Central memory CD8-positive, alpha-beta T cell (primary cell): ENCODE data around the gene NRXN2.

ENCODE experiments used
- ATAC-seq: fragments of 150-1000 bp; cut with Tn5 transposase; replicated peaks from 2 replicates; pipeline ENCODE4 v1.10.0; 2022; ENCODE audit warnings: mild to moderate bottlenecking, moderate FRiP score, moderate number of reproducible peaks; ENCODE audit not compliant: poor library complexity, severe bottlenecking; ENCODE audit errors: extremely low read depth
- DNase-seq, 2 donors: peaks; one replicate each; pipeline ENCODE4 v3.0.0; 2021; ENCODE audit warnings: low spot score in 2 of 2
- H3K27ac Mint-ChIP-seq: one replicate; pipeline ENCODE4 v1.8.0; 2022; ENCODE audit warnings: low read depth, mild to moderate bottlenecking, moderate library complexity, mixed read lengths
- H3K27me3 Mint-ChIP-seq: one replicate; pipeline ENCODE4 v1.8.0; 2022; ENCODE audit warnings: mixed read lengths
- H3K36me3 Mint-ChIP-seq: one replicate; pipeline ENCODE4 v1.8.0; 2022; ENCODE audit warnings: mild to moderate bottlenecking, moderate library complexity, mixed read lengths; ENCODE audit not compliant: insufficient read depth
- H3K4me1 Mint-ChIP-seq: one replicate; pipeline ENCODE4 v1.8.0; 2022; ENCODE audit warnings: mixed read lengths
- H3K4me3 Mint-ChIP-seq: one replicate; pipeline ENCODE4 v1.8.0; 2022; ENCODE audit warnings: mild to moderate bottlenecking, moderate library complexity, mixed read lengths
- H3K9me3 Mint-ChIP-seq: one replicate; pipeline ENCODE4 v1.8.0; 2022; ENCODE audit warnings: mixed read lengths

The NRXN2 gene

GRCh38 chr11:64718780-64719124 is 4.2 kb downstream of the NRXN2 start:
- Mint-ChIP-seq H3K9me3 (no peaks in the 10 kb centered on the region), H3K4me1 (no peaks in the 10 kb centered on the region), H3K27me3 (peaks cover 89% of the 10 kb centered on the region), H3K4me3 (no peak overlapping the region), H3K36me3 (peaks cover 3% of the 10 kb centered on the region), H3K27ac (no peak overlapping the region)
- ATAC-seq (no peak), DNase-seq (no peak)

- Mint-ChIP-seq H3K27me3 (peaks cover 90% of the 10 kb centered on the region), H3K4me3 (no peak overlapping the region), H3K27ac (peak overlapping the region; percentile 22), H3K4me1 (no peaks in the 10 kb centered on the region), H3K36me3 (peaks cover 3% of the 10 kb centered on the region), H3K9me3 (no peaks in the 10 kb centered on the region)
- DNase-seq (no peak), ATAC-seq (no peak)
These were observed 4.8 kb downstream of the NRXN2 start for GRCh38 chr11:64718084-64718779.

GRCh38 chr11:64717268-64717578 is 5.8 kb downstream of the NRXN2 start:
- H3K27ac Mint-ChIP-seq = no peak overlapping the region
- peaks cover 3% of the 10 kb centered on the region for H3K36me3 Mint-ChIP-seq
- ATAC-seq (no peak), DNase-seq (no peak)
- H3K9me3 Mint-ChIP-seq = no peaks in the 10 kb centered on the region
- peaks cover under 1% of the 10 kb centered on the region for H3K4me1 Mint-ChIP-seq
- H3K27me3 Mint-ChIP-seq = peaks cover 87% of the 10 kb centered on the region
- no peak overlapping the region for H3K4me3 Mint-ChIP-seq

- Mint-ChIP-seq H3K27me3 (peaks cover 87% of the 10 kb centered on the region), H3K9me3 (no peaks in the 10 kb centered on the region)
- DNase-seq = no peak
These were observed 6.3 kb downstream of the NRXN2 start for GRCh38 chr11:64716473-64717267.

GRCh38 chr11:64715756-64716472 is 7.1 kb downstream of the NRXN2 start:
- H3K4me1 Mint-ChIP-seq = peaks cover 8% of the 10 kb centered on the region
- ATAC-seq (no peak), DNase-seq (no peak)
- H3K4me3 Mint-ChIP-seq = no peak overlapping the region
- H3K9me3 Mint-ChIP-seq = no peaks in the 10 kb centered on the region
- peaks cover 2% of the 10 kb centered on the region for H3K36me3 Mint-ChIP-seq
- H3K27ac Mint-ChIP-seq = no peak overlapping the region
- H3K27me3 Mint-ChIP-seq = peaks cover 87% of the 10 kb centered on the region

More at GRCh38 chr11:64716473-64717267, 6.3 kb downstream of the NRXN2 start:
- Mint-ChIP-seq H3K4me1 (peaks cover 6% of the 10 kb centered on the region), H3K4me3 (no peak overlapping the region), H3K36me3 (peaks cover 2% of the 10 kb centered on the region), H3K27ac (no peak overlapping the region)
- no peak for ATAC-seq

GRCh38 chr11:64715110-64715509 is 7.9 kb downstream of the NRXN2 start:
- Mint-ChIP-seq H3K9me3 (no peaks in the 10 kb centered on the region), H3K4me1 (peaks cover 8% of the 10 kb centered on the region), H3K27ac (no peak overlapping the region), H3K4me3 (no peak overlapping the region), H3K27me3 (peaks cover 87% of the 10 kb centered on the region), H3K36me3 (peaks cover 2% of the 10 kb centered on the region)
- ATAC-seq (no peak), DNase-seq (no peak)

- Mint-ChIP-seq H3K4me1 (peaks cover 8% of the 10 kb centered on the region), H3K4me3 (peak overlapping the region; percentile 35), H3K36me3 (peaks cover 2% of the 10 kb centered on the region), H3K27ac (no peak overlapping the region), H3K9me3 (no peaks in the 10 kb centered on the region), H3K27me3 (peaks cover 88% of the 10 kb centered on the region)
- DNase-seq (no peak), ATAC-seq (no peak)
These were observed 8.3 kb downstream of the NRXN2 start for GRCh38 chr11:64714666-64715065.

- peak overlapping the region; percentile 35 for H3K4me3 Mint-ChIP-seq
- no peaks in the 10 kb centered on the region for H3K9me3 Mint-ChIP-seq
- H3K27me3 Mint-ChIP-seq = peaks cover 83% of the 10 kb centered on the region
- peaks cover 8% of the 10 kb centered on the region for H3K4me1 Mint-ChIP-seq
- no peak overlapping the region for H3K27ac Mint-ChIP-seq
- ATAC-seq = no peak
- no peak for DNase-seq
- peaks cover 2% of the 10 kb centered on the region for H3K36me3 Mint-ChIP-seq
These were observed 9.1 kb downstream of the NRXN2 start for GRCh38 chr11:64713781-64714363.

- no peak for ATAC-seq
- DNase-seq = no peak
- Mint-ChIP-seq H3K36me3 (peaks cover 2% of the 10 kb centered on the region), H3K4me3 (no peak overlapping the region), H3K9me3 (no peaks in the 10 kb centered on the region), H3K27me3 (peaks cover 82% of the 10 kb centered on the region), H3K4me1 (peaks cover 8% of the 10 kb centered on the region), H3K27ac (no peak overlapping the region)
These were observed 9.8 kb downstream of the NRXN2 start for GRCh38 chr11:64713016-64713707.

GRCh38 chr11:64712430-64713015 is 10.5 kb downstream of the NRXN2 start:
- no peak overlapping the region for H3K4me3 Mint-ChIP-seq
- no peak for ATAC-seq
- no peak overlapping the region for H3K27ac Mint-ChIP-seq
- peaks cover 80% of the 10 kb centered on the region for H3K27me3 Mint-ChIP-seq
- H3K9me3 Mint-ChIP-seq = no peaks in the 10 kb centered on the region
- H3K36me3 Mint-ChIP-seq = peaks cover 2% of the 10 kb centered on the region
- no peak for DNase-seq
- peaks cover 8% of the 10 kb centered on the region for H3K4me1 Mint-ChIP-seq

- Mint-ChIP-seq H3K4me3 (no peak overlapping the region), H3K9me3 (no peaks in the 10 kb centered on the region), H3K27ac (peak overlapping the region; percentile 36), H3K36me3 (peaks cover 2% of the 10 kb centered on the region), H3K4me1 (peaks cover 8% of the 10 kb centered on the region), H3K27me3 (peaks cover 75% of the 10 kb centered on the region)
- DNase-seq (no peak), ATAC-seq (no peak)
These were observed 11.0 kb downstream of the NRXN2 start for GRCh38 chr11:64711956-64712362.
